ENCODE measurements around the gene ITGA4. TPM values are rescaled to one million over a fixed set of nuclear protein-coding genes. Genes with fewer than 3 reads are reported as not detected.

ITGA4 gene
- polyA plus RNA-seq, 1 experiment, result 16.7 TPM

GRCh38 chr2:181575650-181576025 lies 118.5 kb downstream of the ITGA4 start:
- no peak overlapping the region for H3K4me3 ChIP-seq (ENCODE audit: low read depth, low read length)
- CTCF ChIA-PET, result interaction anchor here (1.0 kb wide), 1 partner anchor 140 kb away, joined by 6 read pairs; no protein-coding TSS in a partner anchor
- H3K27ac ChIP-seq (ENCODE audit: low read depth, low read length), result no peak overlapping the region
- no peak for DNase-seq (ENCODE audit: low read depth, low spot score)
- TF ChIP-seq, protein P1, sequence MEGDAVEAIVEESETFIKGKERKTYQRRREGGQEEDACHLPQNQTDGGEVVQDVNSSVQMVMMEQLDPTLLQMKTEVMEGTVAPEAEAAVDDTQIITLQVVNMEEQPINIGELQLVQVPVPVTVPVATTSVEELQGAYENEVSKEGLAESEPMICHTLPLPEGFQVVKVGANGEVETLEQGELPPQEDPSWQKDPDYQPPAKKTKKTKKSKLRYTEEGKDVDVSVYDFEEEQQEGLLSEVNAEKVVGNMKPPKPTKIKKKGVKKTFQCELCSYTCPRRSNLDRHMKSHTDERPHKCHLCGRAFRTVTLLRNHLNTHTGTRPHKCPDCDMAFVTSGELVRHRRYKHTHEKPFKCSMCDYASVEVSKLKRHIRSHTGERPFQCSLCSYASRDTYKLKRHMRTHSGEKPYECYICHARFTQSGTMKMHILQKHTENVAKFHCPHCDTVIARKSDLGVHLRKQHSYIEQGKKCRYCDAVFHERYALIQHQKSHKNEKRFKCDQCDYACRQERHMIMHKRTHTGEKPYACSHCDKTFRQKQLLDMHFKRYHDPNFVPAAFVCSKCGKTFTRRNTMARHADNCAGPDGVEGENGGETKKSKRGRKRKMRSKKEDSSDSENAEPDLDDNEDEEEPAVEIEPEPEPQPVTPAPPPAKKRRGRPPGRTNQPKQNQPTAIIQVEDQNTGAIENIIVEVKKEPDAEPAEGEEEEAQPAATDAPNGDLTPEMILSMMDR (IDR thresholded peaks at IDR 0.05; ENCODE audit: low read depth, low read length), result no peak
- no peaks in the 10 kb centered on the region for H3K9me3 ChIP-seq (ENCODE audit: control insufficient read depth, insufficient read depth, low read length)
- POLR2A ChIA-PET, result no interaction called here
- H3K27me3 ChIP-seq (ENCODE audit: control insufficient read depth, insufficient read depth, low read length), result no peaks in the 10 kb centered on the region

- Histone ChIP-seq H3K4me3 (ENCODE audit: low read depth, low read length) (no peak overlapping the region), H3K27ac (ENCODE audit: low read depth, low read length) (no peak overlapping the region), H3K27me3 (ENCODE audit: control insufficient read depth, insufficient read depth, low read length) (no peaks in the 10 kb centered on the region), H3K9me3 (ENCODE audit: control insufficient read depth, insufficient read depth, low read length) (no peaks in the 10 kb centered on the region)
- CTCF ChIA-PET, result interaction anchor here (2.9 kb wide), 1 partner anchor 140 kb away, joined by 7 read pairs; no protein-coding TSS in a partner anchor
- POLR2A ChIA-PET, result no interaction called here
- no peak for DNase-seq (ENCODE audit: low read depth, low spot score)
- TF ChIP-seq, protein P1 (IDR thresholded peaks at IDR 0.05; ENCODE audit: low read depth, low read length), result no peak
Observed at GRCh38 chr2:181576431-181576830, 119.2 kb downstream of the ITGA4 start.

- Histone ChIP-seq H3K27me3 (ENCODE audit: control insufficient read depth, insufficient read depth, low read length) (no peaks in the 10 kb centered on the region), H3K4me3 (ENCODE audit: low read depth, low read length) (no peak overlapping the region), H3K9me3 (ENCODE audit: control insufficient read depth, insufficient read depth, low read length) (no peaks in the 10 kb centered on the region), H3K27ac (ENCODE audit: low read depth, low read length) (no peak overlapping the region)
- ChIA-PET POLR2A (no interaction called here), CTCF (interaction anchor here (2.9 kb wide), 1 partner anchor 137 kb away, joined by 7 read pairs; no protein-coding TSS in a partner anchor)
- TF ChIP-seq, protein P1 (IDR thresholded peaks at IDR 0.05; ENCODE audit: low read depth, low read length), result no peak
- no peak for DNase-seq (ENCODE audit: low read depth, low spot score)
Observed at GRCh38 chr2:181578829-181579228, 121.6 kb downstream of the ITGA4 start.

DNA sequence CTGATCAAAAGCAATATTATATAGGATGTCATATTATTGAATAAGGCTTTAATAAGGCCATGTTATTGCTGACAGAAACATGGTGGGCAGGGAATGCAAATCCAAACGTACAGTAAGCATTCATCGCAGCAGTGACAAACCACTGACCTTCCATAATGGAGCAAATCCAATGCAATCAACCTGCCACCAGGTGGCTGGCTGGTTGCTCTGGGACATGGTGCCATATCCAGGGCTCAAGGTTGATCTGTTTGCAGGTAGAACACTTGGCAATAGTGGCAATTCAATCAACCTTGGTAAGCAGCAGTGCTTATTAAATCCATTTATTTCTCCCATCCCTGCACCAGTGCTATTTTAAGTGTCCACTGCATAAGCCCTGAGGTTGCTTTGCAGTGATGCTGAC lies 124.3 kb downstream of the ITGA4 start:
- TF ChIP-seq, protein P1 (IDR thresholded peaks at IDR 0.05; ENCODE audit: low read depth, low read length), result no peak
- Histone ChIP-seq H3K27me3 (ENCODE audit: control insufficient read depth, insufficient read depth, low read length) (peaks cover 3% of the 10 kb centered on the region), H3K27ac (ENCODE audit: low read depth, low read length) (no peak overlapping the region), H3K9me3 (ENCODE audit: control insufficient read depth, insufficient read depth, low read length) (no peaks in the 10 kb centered on the region), H3K4me3 (ENCODE audit: low read depth, low read length) (no peak overlapping the region)
- ChIA-PET POLR2A (no interaction called here), CTCF (no interaction called here)
- no peak for DNase-seq (ENCODE audit: low read depth, low spot score)

GRCh38 chr2:181585732-181586131 lies 128.5 kb downstream of the ITGA4 start:
- DNase-seq (ENCODE audit: low read depth, low spot score), result no peak
- no peaks in the 10 kb centered on the region for H3K9me3 ChIP-seq (ENCODE audit: control insufficient read depth, insufficient read depth, low read length)
- no peak overlapping the region for H3K4me3 ChIP-seq (ENCODE audit: low read depth, low read length)
- ChIA-PET CTCF (interaction anchor here (1.0 to 2.3 kb wide), 3 partner anchors 13 to 130 kb away, joined by 3 to 6 read pairs (median 3); no protein-coding TSS in a partner anchor), POLR2A (no interaction called here)
- H3K27ac ChIP-seq (ENCODE audit: low read depth, low read length), result no peak overlapping the region
- peaks cover 3% of the 10 kb centered on the region for H3K27me3 ChIP-seq (ENCODE audit: control insufficient read depth, insufficient read depth, low read length)
- TF ChIP-seq, protein P1 (IDR thresholded peaks at IDR 0.05; ENCODE audit: low read depth, low read length), result no peak

Other genes with a start within 250 kb of the ITGA4 start
- 0.09 TPM in 1 of 2 replicates, not detected in the other for gene CERKL, start 199.7 kb downstream of the ITGA4 start, polyA plus RNA-seq (2011; rRNA removed)
- not detected in 2 replicates for gene NEUROD1, start 223.1 kb downstream of the ITGA4 start, polyA plus RNA-seq (2011; rRNA removed)

Measured in AG04450 (cell line).